Ascending aorta (tissue), 2 donors: ENCODE data around the gene RPAP3. TPM values are rescaled to one million over a fixed set of nuclear protein-coding genes. Genes with fewer than 3 reads are reported as not detected.

ENCODE experiments used
- DNase-seq, 2 donors: peaks; one replicate each; pipeline ENCODE4 v3.0.0-alpha.2; 2019; ENCODE audit warnings: low spot score in 2 of 2
- H3K27ac ChIP-seq, 2 donors: fragments of 200-600 bp; sonication (generic); one replicate each; pipeline ENCODE4 v1.5.1; 2016 to 2017; ENCODE audit warnings: mild to moderate bottlenecking in 1 of 2
- H3K27me3 ChIP-seq: fragments of 200-600 bp; sonication (generic); one replicate; pipeline ENCODE4 v1.5.1; 2017
- H3K36me3 ChIP-seq, 2 donors: fragments of 200-600 bp; sonication (generic); one replicate each; pipeline ENCODE4 v1.5.1; 2016
- H3K4me1 ChIP-seq, 2 donors: fragments of 200-600 bp; sonication (generic); one replicate each; pipeline ENCODE4 v1.5.1; 2016 to 2017; ENCODE audit warnings: mild to moderate bottlenecking in 1 of 2
- H3K4me3 ChIP-seq, 2 donors: fragments of 200-600 bp; sonication (generic); one replicate each; pipeline ENCODE4 v1.5.1; 2016 to 2017; ENCODE audit warnings: mild to moderate bottlenecking in 1 of 2
- H3K9me3 ChIP-seq, 2 donors: fragments of 200-600 bp; sonication (generic); one replicate each; pipeline ENCODE4 v1.5.1; 2016
- CTCF ChIP-seq, 3 experiments: fragments of 200-600 bp in 2 of 3; fragments of 450-650 bp in 1 of 3; sonication (generic) in 2 of 3; IDR thresholded peaks; one replicate each; pipeline ENCODE4 v1.5.1; 2016 to 2019; ENCODE audit warnings: antibody characterized with exemption in 3 of 3, mild to moderate bottlenecking in 1 of 3, moderate library complexity in 1 of 3
- intact Hi-C: fragments of 100-400 bp; cut with DNase I; formaldehyde crosslinking; loops from one replicate; pipeline ENCODE4 v1.15.1; 2023
- total RNA-seq: library from RNA; depleted of rRNA; stranded (reverse); fragments of >200 nt; gene quantifications from one replicate; pipeline ENCODE4 v1.1.0, GENCODE V29; 2016

Gene RPAP3
- total RNA-seq, 1 donor from 2014 or later: 8.1 TPM

DNA sequence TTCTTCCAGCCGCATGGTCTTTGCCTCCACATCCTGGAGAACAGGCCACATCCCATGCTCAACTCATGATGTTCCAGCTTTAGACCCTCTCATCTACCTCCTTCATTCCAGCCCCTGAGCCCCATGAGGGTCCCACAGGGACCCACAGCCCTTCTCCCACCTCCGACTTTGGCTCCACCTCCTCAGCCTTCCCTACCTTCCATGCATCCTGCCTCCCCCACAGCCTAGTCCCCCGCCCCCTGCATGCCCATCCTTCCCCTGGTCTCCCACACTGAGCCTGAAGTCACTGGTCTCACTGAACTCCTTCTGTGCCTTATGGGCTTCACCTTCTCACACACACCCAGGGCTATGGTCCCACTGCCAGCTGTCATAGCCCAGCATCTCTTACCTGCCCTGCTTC, 43.1 kb upstream of the RPAP3 start:
- Histone ChIP-seq H3K4me1 (peaks cover 13 to 24% of the 10 kb centered on the region in 2 donors), H3K27me3 (no peaks in the 10 kb centered on the region), H3K4me3 (no peak overlapping the region), H3K36me3 (peaks cover 54 to 68% of the 10 kb centered on the region in 2 donors), H3K27ac (no peak overlapping the region), H3K9me3 (no peaks in the 10 kb centered on the region)
- intact Hi-C loops: no loop called here
- DNase-seq: no peak
- TF ChIP-seq CTCF (IDR thresholded peaks at IDR 0.05): no peak

DNA sequence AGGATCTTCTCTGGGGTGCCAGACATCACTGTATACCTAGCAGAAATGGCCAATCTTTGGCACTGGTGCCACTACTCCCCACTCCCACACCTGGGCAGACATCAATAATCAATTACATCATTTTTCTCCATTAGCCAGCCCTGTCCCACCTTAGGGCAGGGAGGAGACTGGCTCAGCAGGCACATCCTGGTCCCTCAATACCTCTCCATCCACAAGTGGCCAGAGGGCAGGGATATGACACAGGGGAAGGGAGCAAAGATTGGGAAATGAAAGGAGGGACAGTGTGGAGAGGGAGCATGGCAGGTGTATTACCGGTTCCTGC, 42.6 kb upstream of the RPAP3 start:
- intact Hi-C loops: no loop called here
- H3K27me3 ChIP-seq: no peaks in the 10 kb centered on the region

GRCh38 chr12:47747596-47748506, 42.0 kb upstream of the RPAP3 start:
- intact Hi-C loops: no loop called here
- H3K4me3 ChIP-seq: no peak overlapping the region
- TF ChIP-seq CTCF (IDR thresholded peaks at IDR 0.05): no peak
- H3K27ac ChIP-seq: no peak overlapping the region
- peaks cover 9 to 19% of the 10 kb centered on the region in 2 donors for H3K4me1 ChIP-seq
- peaks cover 54 to 76% of the 10 kb centered on the region in 2 donors for H3K36me3 ChIP-seq
- H3K27me3 ChIP-seq: no peaks in the 10 kb centered on the region
- no peak for DNase-seq
- H3K9me3 ChIP-seq: no peaks in the 10 kb centered on the region

More for the DNA sequence above, 42.6 kb upstream of the RPAP3 start:
- H3K27ac ChIP-seq: no peak overlapping the region
- peaks cover 54 to 70% of the 10 kb centered on the region in 2 donors for H3K36me3 ChIP-seq
- no peak for DNase-seq
- H3K9me3 ChIP-seq: no peaks in the 10 kb centered on the region
- TF ChIP-seq CTCF (IDR thresholded peaks at IDR 0.05): no peak
- H3K4me3 ChIP-seq: no peak overlapping the region
- peaks cover 10 to 23% of the 10 kb centered on the region in 2 donors for H3K4me1 ChIP-seq

DNA sequence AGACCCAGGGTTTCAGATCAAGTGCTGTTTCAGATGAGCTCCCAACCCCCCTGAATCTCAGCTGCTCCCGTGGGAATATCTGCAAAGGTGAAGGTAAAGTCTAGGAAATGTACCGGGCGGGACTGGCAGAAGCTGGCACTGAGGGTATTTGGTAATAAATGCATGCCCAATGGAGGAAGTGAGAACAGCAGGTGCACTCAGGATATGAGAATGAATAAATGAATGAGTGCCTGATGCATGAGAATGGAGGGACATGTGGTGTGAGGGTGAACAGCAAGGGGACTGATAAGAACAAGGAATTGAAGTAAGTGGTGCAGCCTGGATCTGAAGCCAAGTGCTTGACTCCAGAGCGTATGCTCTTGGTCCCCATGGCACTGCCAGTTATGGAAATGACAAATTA, 41.3 kb upstream of the RPAP3 start:
- no peak for TF ChIP-seq CTCF (IDR thresholded peaks at IDR 0.05)
- Histone ChIP-seq H3K4me1 (peaks cover 2 to 12% of the 10 kb centered on the region in 2 donors), H3K27ac (no peak overlapping the region), H3K9me3 (no peaks in the 10 kb centered on the region), H3K36me3 (peaks cover 54 to 76% of the 10 kb centered on the region in 2 donors), H3K4me3 (no peak overlapping the region), H3K27me3 (no peaks in the 10 kb centered on the region)
- DNase-seq: no peak
- intact Hi-C loops: no loop called here

- no peak for TF ChIP-seq CTCF (IDR thresholded peaks at IDR 0.05)
- DNase-seq: no peak
- Histone ChIP-seq H3K27me3 (no peaks in the 10 kb centered on the region), H3K9me3 (no peaks in the 10 kb centered on the region), H3K4me1 (peaks cover 0 to 10% of the 10 kb centered on the region in 2 donors), H3K36me3 (peaks cover 52 to 70% of the 10 kb centered on the region in 2 donors), H3K27ac (no peak overlapping the region), H3K4me3 (no peak overlapping the region)
- intact Hi-C loops: no loop called here
Observed at GRCh38 chr12:47746523-47746922, 40.7 kb upstream of the RPAP3 start.
